ENCODE results near the gene PEX11A. TPM values are rescaled to one million over a fixed set of nuclear protein-coding genes. Genes with fewer than 3 reads are reported as not detected.

PEX11A gene
- total RNA-seq, 1 experiment from 2014 or later, result 2.7 TPM

DNA sequence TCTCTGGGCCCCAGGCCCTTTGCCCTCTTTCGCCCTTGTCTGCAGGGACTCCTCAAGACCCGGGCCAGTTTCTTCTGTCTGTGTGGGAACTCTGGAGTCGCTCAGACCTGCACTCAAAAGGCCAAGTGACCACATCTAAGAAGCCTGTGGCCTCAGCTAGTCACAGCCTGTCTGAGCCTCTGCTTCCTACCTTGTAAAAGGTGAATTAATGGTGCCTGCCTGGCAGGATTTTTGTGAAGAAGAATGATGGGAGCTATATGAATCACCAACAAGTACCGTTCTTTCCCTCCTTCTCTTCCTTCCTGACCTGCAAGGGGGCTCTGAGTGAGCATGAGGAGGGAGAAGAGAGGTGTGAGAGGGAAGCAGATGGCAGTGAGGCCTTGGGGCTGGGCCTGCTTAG is 18.9 kb downstream of the PEX11A start:
- no TSS peak for BruUV-seq (replicated peaks)
- no peaks in the 10 kb centered on the region for H3K9me3 ChIP-seq (ENCODE audit: low read depth, low read length, poor library complexity, severe bottlenecking)
- intact Hi-C loops (cut with micrococcal nuclease; ENCODE audit: unreplicated experiment), result no loop called here
- POLR2A ChIA-PET (ENCODE audit: low non-redundant PET), result no interaction called here
- H3K4me1 ChIP-seq (ENCODE audit: insufficient read depth, low read length, poor library complexity, severe bottlenecking), result no peaks in the 10 kb centered on the region
- H3K27ac ChIP-seq (ENCODE audit: low read depth, low read length, poor library complexity, severe bottlenecking), result no peak overlapping the region
- no peak for DNase-seq (ENCODE audit: low spot score)
- H3K36me3 ChIP-seq (ENCODE audit: insufficient read depth, low read length, poor library complexity, severe bottlenecking), result no peaks in the 10 kb centered on the region
- CTCF ChIA-PET, result no interaction called here
- H3K27me3 ChIP-seq (replicated peaks; ENCODE audit: insufficient read depth, low read depth, low read length, poor library complexity), result no peaks in the 10 kb centered on the region
- no peak overlapping the region for H3K4me3 ChIP-seq (ENCODE audit: low read depth, low read length, poor library complexity, severe bottlenecking)
- TF ChIP-seq EZH2 (IDR thresholded peaks at IDR 0.05; ENCODE audit: borderline replicate concordance, low read depth, low read length, poor library complexity, severe bottlenecking), result no peak
- no peak for TF ChIP-seq CTCF (conservative IDR thresholded peaks at IDR 0.05; ENCODE audit: low read depth, low read length)

DNA sequence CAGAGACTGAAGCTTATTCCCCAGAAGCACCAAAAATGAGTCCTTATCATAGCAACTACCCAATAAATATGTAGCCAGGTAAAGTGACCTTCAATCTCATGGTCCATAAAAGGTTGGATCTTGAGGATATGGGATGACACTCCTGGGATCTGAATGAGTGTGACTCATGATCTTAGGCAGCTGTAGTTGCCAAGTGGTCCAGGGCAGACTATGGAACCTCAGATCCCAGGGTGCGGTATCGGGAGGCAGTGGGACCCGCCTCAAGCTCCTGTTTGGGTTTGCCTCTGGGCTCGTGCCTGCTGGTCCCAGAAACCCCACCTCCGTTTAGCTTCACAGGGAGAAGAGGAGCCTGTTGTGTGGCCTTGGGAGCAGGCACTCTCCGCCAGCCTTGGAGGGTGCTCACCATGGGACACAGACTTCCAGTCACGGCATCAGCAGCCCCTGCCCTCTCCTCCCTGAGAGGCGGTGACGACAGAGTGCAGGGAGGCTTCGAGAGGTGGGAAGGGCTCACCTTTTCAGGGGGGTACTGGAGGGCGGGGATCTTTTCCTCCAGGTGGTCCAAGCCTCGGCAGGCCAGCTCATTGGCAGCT is 19.5 kb downstream of the PEX11A start:
- Histone ChIP-seq H3K27ac (ENCODE audit: low read depth, low read length, poor library complexity, severe bottlenecking) (no peak overlapping the region), H3K9me3 (ENCODE audit: low read depth, low read length, poor library complexity, severe bottlenecking) (no peaks in the 10 kb centered on the region), H3K36me3 (ENCODE audit: insufficient read depth, low read length, poor library complexity, severe bottlenecking) (no peaks in the 10 kb centered on the region), H3K4me3 (ENCODE audit: low read depth, low read length, poor library complexity, severe bottlenecking) (no peak overlapping the region), H3K27me3 (replicated peaks; ENCODE audit: insufficient read depth, low read depth, low read length, poor library complexity) (no peaks in the 10 kb centered on the region), H3K4me1 (ENCODE audit: insufficient read depth, low read length, poor library complexity, severe bottlenecking) (no peaks in the 10 kb centered on the region)
- no peak for DNase-seq (ENCODE audit: low spot score)
- ChIA-PET CTCF (no interaction called here), POLR2A (ENCODE audit: low non-redundant PET) (no interaction called here)
- BruUV-seq (replicated peaks), result no TSS peak
- TF ChIP-seq EZH2 (IDR thresholded peaks at IDR 0.05; ENCODE audit: borderline replicate concordance, low read depth, low read length, poor library complexity, severe bottlenecking), result no peak
- no peak for TF ChIP-seq CTCF (conservative IDR thresholded peaks at IDR 0.05; ENCODE audit: low read depth, low read length)
- intact Hi-C loops (cut with micrococcal nuclease; ENCODE audit: unreplicated experiment), result no loop called here

DNA sequence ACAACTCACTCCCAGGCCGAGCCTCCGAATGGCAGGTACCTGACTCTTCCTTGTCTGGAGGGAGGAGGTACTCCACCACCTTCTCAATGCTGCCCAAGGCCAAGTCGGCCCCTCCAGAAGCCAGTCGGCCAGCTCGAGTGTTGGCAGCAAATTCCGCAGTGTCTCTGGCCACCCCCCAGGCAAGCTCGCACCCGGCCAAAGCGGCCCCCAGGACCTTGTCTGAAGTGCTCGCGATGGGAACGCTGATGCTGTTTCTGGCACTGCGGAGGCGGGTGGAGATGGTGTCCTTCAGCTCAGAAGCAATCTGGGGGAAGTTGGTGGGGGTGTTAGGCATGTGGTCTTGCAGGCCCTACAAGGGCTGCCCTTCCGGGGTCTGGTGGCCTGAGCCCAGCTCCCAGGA is 20.6 kb downstream of the PEX11A start:
- Histone ChIP-seq H3K9me3 (ENCODE audit: low read depth, low read length, poor library complexity, severe bottlenecking) (no peaks in the 10 kb centered on the region), H3K27ac (ENCODE audit: low read depth, low read length, poor library complexity, severe bottlenecking) (no peak overlapping the region), H3K4me3 (ENCODE audit: low read depth, low read length, poor library complexity, severe bottlenecking) (no peak overlapping the region), H3K36me3 (ENCODE audit: insufficient read depth, low read length, poor library complexity, severe bottlenecking) (no peaks in the 10 kb centered on the region), H3K4me1 (ENCODE audit: insufficient read depth, low read length, poor library complexity, severe bottlenecking) (peaks cover 3% of the 10 kb centered on the region), H3K27me3 (replicated peaks; ENCODE audit: insufficient read depth, low read depth, low read length, poor library complexity) (peaks cover 5% of the 10 kb centered on the region)
- ChIA-PET POLR2A (ENCODE audit: low non-redundant PET) (no interaction called here), CTCF (no interaction called here)
- no peak for TF ChIP-seq CTCF (conservative IDR thresholded peaks at IDR 0.05; ENCODE audit: low read depth, low read length)
- TF ChIP-seq EZH2 (IDR thresholded peaks at IDR 0.05; ENCODE audit: borderline replicate concordance, low read depth, low read length, poor library complexity, severe bottlenecking), result no peak
- intact Hi-C loops (cut with micrococcal nuclease; ENCODE audit: unreplicated experiment), result no loop called here
- DNase-seq (ENCODE audit: low spot score), result no peak
- BruUV-seq (replicated peaks), result no TSS peak

All from A673 (cell line).